ENCODE measurements around the gene MIOX. TPM values are rescaled to one million over a fixed set of nuclear protein-coding genes. Genes with fewer than 3 reads are reported as not detected.

MIOX gene
- total RNA-seq, 1 donor from 2014 or later: not detected

DNA sequence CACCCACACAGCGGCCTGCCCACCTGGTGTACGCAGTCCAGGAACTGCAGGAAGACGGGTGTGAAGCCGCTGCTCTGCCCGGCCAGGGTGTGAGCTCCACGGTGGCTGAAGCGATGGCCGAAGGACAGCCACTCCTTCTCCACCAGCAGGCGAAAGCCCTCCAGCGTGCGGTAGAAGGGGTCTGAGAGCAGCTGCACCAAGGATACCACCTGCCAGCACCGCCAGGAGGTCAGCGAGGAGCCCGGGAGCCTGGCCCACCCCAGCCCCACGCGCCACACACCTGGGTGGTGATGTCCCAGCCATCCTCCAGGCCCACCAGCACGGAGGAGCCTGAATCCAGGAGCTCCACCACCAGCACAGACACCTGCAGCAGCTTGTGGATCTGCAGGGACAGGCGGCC is 31.5 kb upstream of the MIOX start:
- no peak for DNase-seq (ENCODE audit: low spot score)

DNA sequence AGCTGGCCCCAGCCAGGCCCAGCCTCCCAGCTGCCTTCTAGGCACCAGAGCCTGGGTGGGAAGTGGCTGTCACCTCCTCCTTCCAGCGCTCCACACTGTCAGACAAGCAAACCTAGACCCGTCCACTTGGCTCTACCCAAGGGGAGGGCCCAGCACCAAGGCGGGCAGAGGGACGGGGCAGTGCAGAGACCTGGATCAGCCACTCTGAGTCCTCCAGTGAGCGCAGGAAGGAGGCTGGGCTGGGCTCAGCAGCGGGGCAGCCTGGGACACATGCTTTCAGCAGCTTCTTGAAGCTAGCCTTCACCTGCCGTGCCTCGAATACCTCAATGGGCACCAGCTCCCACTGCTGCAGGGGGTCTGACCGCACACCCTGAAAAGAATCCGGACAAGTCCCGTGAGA is 30.6 kb upstream of the MIOX start:
- DNase-seq (ENCODE audit: low spot score): no peak

DNA sequence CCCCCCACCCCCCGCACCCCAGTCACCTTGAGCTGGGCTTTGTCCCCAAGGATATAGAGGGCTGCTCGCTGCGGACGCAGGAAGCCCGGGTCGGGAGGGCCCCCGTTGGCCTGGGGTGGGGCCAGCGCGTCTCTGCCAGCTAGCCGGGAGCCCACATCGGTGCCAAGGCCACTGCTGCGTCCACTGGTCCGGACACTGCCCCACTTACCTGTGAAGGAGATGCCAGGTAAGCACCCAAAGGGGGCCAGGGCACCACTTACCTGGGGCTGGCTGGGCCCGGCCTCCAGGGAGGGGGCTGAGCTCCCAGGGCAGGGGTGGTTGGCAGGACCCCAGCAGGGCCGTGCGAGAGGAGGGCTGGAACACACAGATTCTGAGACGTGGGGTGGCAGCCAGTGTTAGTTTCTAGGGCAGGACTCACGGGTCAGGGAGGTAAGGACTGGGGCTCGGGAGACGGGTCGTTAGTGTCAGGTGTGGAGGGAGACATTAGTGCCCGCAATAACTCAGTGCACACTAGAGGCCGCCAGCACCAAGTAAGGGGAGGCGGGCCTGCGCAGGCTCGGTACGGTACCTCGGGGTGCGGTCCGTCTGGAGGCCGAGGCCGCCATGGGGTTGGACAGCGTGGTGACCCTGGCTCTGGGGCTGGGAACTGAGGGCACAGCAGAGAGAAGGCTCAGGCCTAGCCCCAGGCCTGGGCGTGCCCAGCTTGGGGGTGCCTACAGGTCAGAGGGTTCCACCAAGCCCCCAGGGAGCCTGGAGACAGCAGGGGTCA is 30.0 kb upstream of the MIOX start:
- no peak for DNase-seq (ENCODE audit: low spot score)

DNA sequence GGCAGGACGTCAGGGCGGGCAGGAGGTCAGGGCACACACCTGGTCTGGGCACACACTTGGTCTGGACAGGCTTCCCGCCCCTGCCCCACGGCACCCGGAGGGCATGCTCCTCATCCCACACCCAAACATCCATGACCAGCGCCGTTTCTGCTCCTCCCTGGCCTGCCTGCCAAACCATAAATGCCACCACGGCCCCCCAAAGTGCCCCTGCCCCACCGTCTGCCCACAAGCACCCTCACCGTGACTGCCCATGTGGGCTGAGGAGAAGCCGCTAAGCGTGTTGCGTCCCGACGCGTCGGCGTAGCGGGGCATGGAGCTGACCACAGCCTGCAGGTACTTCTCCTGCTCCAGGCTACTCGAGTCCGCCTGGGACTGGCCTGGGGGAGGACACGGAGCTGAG is 27.6 kb upstream of the MIOX start:
- DNase-seq (ENCODE audit: low spot score): no peak

DNA sequence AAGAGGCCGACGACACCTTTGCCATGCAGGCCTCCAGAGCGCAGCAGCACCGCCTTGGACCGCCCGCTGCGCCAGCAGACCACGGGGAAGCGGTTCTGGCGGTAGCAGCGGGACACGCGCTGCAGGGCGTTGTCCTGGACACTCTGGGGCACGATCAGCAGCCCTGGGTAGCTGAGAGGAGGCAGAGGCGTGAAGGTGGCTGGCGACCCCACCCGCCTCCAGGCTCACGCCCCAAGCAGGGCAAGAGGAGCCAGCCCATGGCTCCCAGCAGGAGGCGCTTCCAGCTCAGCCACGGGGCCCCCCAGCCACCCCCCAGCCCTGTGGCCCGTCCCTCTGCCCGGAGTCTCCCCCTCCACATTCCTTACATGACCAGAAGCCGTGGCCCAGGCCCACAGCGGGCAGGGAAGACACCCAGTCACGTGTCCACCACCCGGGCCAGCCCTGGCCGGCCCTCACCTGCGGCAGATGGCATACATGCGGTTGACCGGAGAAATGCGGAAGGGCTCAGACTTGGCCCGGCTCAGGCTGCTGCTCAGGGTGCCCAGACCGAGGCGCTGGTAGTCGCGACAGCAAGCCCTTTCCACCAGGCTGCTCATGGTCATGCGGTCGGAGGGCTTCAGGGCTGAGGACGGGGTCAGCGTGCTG is 27.0 kb upstream of the MIOX start:
- DNase-seq (ENCODE audit: low spot score): no peak

DNA sequence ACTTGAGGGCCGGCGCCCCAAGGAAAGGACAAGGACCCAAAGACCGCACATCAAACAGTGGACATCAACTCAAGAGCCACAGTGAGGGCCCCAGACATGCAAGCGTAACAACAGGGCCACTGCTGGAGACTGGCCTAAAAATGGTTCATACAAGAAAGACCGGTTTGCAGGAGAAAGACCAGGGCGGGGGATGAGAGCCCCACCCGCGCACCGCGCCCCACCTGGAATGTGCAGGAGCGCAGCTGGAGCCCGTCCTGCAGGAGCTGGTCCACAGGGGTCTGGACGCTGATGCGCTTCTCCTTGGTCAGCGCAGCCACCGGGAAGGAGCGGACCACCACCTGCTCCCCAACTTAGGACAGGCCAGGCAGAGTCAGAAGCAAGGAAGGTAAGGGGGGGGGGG is 25.7 kb upstream of the MIOX start:
- peak; percentile 76 for DNase-seq (ENCODE audit: low spot score)

DNA sequence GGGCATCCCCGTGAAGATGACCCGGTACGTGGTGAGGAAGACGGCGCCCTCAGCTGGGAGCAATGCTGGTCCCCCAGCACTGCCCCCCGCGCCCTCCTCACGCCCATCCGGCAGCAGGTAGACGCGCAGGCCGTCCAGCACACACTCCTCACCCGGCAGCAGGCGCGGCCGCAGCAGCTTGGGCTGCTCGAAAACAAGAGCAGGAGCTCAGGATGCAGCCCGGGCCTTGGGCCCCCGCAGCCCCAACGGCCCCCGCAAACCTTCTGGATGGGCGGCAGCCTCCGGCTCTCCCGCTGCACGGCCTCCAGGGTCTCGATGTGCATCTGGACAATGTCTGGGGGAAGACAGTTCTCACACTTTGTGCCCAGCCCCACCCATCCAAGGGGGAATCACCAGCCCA is 25.1 kb upstream of the MIOX start:
- no peak for DNase-seq (ENCODE audit: low spot score)

DNA sequence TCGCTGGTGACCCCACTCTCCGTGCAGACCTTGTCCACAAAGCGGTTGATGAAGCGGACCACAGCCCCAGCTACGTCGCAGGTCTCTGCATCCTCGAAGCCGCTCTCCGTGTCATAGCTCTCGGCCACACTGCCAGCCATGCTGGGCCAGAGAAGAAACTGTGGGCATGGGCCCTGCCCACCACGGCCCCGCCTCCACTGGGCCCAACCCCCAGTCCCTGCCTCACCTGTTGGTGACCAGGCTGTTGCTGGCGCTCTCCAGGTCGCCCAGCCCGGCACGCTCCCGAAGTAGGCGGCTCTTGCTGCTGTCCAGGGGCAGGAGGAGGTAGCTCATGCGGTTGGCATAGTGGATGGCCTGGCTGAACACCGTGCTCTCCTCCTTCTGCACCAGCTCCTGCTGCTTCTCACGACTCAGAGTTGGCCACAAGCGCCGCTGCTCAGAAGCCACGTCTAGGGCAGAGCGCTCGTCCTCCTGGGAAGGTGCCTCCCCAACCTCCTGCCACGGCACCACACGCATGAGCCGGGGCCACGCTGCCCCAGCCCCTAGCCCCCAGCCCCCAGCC is 24.6 kb upstream of the MIOX start:
- no peak for DNase-seq (ENCODE audit: low spot score)

DNA sequence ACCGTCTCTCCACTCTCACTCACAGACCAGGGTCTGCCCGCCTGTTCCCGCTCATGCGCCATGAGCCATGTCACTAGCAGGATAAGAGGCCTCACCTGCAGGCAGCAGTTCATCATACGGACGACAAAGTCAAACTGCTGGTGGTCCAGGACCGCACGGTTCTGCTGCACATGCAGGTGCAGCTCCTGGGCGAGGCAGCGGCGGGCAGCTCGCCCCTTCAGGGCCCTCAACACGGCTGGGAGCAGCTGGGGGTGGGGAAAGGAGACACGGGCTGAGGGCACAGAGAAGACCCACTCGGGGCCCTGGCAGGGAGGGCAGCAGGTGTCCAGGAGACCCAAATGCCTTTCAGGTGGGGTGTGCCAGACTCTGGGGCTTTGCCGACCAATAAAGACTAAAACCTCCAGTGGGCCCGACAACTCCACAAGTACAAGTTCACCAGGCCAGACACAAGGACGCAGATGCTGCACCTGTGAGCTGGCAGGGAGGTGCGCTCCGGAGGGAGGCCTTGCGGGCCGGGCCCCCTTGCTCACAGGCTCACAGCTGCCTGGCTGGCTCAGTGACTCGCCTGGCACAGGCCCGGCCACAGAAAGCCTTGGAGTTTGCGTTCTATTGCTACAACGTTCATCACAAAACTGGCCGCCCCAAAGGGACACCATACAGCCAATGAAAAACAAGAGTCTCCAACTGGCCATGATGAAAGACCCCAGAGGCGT is 23.3 kb upstream of the MIOX start:
- DNase-seq (ENCODE audit: low spot score): no peak

DNA sequence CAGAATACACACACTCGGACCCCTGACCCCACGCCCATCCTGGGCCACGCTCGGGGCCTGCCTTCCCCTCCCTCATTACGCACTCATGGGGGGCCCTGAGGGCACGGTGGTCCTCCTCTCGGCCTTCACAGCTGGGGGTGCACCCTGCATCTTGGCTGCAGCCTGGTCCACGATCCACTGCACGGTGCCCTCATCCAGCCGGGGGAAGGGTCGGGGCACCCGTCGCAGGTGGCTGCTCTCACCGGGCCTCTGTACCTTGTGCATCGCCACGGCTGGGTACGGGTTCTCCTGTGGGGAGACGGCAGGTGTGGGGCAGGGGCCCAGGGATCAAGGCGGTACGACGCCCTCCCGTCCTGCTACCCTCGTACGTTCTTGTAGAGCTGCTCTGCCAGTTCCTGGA is 22.2 kb upstream of the MIOX start:
- DNase-seq (ENCODE audit: low spot score): no peak

DNA sequence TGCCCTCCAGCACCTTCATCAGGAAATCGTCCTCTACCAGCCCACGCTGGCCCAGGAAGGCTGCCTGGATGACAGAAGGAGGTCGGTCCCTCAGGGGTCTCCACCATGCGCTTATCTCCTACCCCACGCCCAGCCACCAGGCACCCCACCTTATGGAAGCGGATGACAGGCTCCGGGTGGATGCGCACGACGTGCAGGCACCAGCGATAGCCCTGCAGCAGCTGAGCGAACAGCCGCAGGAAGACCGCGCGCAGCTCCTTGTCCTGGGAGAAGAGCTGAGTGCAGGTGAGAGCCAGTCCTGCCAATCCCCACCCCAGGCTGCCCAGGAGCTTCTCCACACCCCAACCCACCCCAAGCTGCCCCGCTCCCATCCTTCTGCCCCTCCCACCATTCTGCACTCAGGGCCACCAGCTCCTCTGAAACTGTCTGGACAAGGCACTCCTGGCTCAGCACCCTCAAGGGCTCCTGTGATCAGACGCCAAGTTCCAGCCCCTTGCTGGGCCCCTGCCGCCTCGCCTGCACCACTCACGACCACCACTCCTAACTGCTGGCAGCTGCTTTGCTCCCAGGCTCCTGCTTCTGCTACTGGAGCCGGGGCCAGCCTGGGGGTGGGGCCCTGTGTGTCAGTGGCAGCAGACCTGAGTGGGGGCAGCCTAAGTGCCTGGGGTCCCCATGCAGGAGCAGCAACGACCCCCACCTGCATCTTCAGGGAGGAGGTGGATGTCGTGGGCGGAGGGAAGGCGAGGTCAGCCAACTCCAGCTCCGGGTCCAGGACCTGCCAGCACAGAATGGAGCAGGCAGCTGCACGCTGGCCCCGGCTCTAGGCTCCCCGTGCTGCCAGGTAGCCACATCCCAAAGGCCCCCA is 21.4 kb upstream of the MIOX start:
- no peak for DNase-seq (ENCODE audit: low spot score)

DNA sequence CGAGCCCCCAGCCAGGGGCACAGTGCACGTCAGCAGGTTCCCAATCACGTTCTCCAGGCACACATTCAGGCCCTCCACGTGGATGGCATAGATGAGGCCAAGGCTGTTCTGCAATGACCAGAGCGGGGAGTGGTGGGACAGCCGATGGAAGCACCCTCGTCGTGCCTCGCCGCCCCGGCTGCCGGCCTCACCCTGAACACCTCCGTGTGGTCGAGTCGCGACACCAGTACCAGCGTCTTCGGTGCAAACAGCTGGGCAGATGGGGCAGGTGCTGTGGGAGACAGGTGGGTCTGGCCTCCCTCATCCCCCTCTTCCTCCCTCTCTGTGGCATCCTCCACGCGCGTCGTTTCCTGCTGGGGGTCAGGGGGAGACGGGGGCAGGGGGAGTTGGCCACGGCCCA is 19.3 kb upstream of the MIOX start:
- DNase-seq (ENCODE audit: low spot score): no peak

DNA sequence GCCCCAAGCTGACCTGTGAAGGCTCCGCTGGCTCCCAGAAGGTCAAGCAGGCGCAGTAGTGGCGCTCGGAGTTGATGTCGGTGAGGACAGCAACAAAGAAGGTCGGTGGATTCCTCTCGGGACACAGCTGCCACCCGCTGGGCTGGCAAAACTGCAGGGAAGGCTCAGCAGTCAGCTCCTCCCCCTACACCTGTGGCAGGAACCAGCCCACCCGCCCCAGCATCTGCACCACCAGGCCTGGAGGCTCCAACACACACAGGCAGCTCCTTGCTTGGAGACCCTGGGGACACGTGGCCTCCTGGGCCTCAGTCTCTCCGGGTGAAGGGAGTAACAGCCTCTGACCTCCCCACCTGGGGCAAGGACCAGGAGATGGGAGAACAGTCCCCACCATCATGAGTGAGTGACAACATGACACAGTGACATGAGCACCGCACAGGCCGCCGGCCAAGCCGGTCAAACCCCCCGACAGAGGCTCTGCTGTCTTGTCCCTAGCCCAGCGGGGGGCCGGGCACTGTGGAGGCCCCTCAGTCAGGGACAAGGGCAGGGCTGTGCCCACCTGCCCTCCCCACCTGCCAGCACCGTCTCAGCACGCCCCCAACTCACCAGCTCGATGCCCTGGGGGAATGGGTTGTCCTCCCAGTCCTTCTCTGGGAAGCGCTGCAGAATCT is 18.8 kb upstream of the MIOX start:
- DNase-seq (ENCODE audit: low spot score): no peak

DNA sequence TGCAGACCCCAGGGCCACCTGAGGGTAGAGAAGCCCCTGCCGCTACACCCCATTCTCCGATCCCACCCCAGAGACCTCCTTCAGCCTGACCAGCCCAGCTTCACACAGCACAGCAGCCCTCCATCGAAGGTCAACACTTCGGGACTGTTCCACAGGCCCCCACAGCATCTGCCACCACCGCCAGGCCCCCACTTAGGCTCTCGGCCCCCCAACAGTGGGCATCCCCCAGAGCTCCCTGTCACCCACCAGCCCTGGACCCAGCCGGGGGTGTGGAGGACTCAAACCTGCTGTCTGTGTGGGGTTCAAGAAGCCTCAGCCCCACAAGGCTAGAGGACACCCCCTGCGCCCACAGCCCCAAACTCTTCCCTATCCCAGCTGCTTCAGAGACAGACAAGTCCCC is 18.0 kb upstream of the MIOX start:
- no peak for DNase-seq (ENCODE audit: low spot score)

DNA sequence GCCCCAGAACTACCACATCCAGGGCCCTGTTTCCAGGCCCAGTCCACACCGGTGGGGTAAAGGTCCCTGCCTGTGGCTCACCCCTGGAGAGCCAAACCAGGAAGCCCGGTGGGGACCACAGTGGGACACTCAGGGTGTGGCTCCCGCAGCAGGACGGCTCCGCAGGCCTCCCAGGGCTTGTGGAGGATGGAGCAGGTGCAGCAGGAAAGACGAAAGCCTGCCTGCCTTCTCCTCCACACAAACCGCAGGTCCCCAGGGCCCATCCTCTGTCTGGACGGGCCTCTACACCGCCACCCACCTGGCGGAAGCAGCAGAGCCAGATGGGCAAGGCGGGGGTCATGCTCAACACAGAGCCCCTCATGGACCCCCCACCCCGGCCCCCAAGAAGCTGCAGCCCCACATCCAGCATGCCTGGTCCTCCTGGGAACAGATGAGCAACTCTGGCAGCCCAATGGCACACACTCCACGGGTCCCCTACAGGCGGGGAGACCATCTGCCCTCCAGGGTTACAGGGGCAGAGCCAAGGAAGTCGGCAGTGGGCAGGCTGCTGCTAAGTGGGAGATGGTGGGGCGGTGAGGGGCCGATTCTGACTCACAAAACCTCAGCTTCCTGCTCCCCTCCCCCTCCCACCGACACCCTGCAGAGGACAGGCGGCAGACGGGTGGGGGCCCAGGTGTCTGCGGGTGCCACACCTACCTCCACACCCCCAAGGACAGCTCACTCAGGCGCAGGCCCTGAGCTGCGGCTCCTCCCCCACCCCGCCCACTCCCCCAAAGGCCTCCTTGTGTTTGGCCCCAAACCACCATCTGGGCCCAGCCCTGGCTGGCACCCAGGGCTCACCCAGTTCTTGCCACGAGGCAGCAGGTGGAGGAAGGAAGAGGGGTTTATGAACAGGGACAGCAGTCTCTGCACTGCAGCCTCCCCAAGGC is 17.0 kb upstream of the MIOX start:
- peak; percentile 88 for DNase-seq (ENCODE audit: low spot score)

DNA sequence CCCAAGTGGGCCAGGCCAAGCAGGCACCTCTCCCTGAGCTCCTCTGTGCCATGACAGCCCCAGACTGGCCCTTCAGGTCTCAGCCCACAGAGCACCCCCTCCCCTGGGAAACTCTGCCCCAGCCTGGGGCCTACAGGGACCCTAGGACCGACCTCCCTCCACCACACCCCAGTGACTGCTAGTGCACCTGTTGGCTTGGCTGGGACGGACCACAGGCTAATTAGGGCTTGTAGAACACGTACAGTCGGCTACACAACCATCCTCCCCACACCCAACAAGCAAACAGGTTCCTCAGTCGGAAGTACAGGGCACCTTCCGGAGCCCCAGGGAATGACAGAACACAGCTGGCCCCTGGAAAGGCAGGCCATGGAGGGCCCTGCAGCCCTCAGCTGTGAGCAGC is 16.2 kb upstream of the MIOX start:
- DNase-seq (ENCODE audit: low spot score): no peak

DNA sequence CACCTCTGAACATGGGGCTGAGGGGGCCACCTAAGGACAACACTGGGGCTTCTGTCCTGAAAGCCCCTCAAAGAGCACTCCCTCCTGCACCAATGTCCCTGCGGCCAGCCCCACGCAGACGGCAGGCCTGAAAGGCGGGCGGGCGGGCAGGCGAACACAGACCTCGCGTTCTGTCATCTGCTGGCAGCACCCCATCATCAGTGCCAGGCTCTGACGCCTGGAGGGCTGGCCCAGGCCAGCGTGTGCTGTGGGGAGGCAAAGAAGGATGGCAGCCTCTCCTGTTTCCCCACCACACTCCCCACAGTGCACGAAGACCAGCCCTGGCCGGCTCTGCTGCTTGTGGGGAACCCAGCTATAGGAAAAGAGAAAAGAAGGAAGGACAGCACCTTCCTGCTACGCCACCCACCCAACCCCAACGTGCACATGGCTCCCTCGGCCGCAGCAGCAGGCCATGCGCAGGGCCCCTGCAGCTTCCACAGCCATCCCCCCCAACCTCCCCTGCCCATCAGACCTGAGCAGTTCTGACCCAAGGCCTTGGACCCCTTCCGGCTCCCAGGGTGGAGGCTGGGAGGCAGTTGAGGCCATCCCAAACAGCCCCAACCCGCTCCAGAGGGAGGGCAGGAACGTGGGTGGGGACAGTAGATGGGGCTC is 15.3 kb upstream of the MIOX start:
- DNase-seq (ENCODE audit: low spot score): no peak

DNA sequence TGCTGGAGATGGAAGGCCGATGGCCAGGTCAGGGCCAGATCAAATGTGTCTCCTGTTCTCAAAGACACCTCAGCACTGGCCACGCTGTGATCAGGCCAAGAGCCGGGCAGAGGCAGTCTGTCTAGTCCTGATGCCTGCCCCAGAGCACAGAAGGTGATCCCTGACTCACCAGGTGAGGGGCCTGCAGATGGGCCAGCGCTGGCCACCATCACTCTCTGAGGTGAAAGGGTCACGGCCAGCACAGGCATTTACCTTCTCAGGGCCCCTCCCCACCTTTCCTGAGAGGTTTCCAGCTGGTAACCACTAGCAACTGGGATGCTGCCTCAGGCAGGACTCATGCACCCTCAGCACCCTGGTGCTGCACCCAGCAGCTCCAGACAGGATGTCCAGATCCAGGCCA is 14.7 kb upstream of the MIOX start:
- DNase-seq (ENCODE audit: low spot score): no peak

DNA sequence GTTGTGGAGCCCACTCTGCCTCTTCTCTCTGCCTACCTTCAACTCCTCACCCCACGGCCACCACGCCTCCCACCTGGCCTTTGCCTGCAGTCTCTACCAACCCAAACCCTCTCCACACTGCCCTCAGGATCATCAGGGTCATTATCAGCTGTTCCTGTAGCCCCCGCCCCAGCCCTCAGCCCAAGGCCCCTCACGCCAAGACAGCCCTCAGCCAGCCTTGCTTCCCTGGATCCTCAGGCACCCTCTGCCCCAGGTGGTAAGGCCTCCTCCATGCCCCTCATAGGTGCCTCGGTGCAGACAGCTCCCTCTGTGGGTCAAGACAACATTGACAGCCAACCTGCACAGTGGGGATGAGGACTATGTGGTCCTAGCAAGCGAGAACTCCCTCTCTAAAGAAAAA is 13.6 kb upstream of the MIOX start:
- no peak for DNase-seq (ENCODE audit: low spot score)

All from ureter (tissue), 1 donor.